Ovary (tissue), 3 donors: Measurements from ENCODE around the gene MYBPC2.

Source experiments
- EP300 ChIP-seq: sonication (generic); formaldehyde crosslinking; IDR thresholded peaks from one replicate; pipeline ENCODE4 v1.6.1; 2017; ENCODE audit warnings: antibody characterized with exemption
- POLR2A ChIP-seq: fragments of 450-650 bp; IDR thresholded peaks from one replicate; pipeline ENCODE4 v1.6.1; 2017; ENCODE audit warnings: antibody characterized with exemption, mild to moderate bottlenecking, moderate library complexity
- TF ChIP-seq, protein P1 (sequence below), 3 donors: fragments of 450-650 bp in 2 of 3; fragments of 200-600 bp in 1 of 3; IDR thresholded peaks; one replicate each; pipeline versions ENCODE4 v1.5.1 to v1.8.0; 2016 to 2022; ENCODE audit warnings: antibody characterized with exemption in 3 of 3, mild to moderate bottlenecking in 1 of 3
- donor health status: DM: no; HTN: no; CAD: no.

DNA sequence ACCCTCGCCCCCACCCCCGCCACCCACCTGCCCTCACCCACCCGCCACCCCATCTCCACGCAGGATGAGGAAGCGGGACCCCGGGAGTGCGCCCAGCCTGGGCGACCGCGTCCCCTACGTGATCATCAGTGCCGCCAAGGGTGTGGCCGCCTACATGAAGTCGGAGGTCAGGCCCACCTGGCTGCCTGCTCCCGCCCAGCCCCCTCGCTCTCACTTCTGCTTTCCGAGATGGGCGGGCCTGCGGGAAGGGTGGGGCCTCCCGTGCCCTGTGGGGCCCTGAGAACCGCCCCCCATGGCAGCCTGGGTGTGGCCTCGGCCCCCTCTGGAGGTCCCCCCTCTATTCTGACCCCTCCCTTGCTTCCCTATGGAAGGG, 17.0 kb upstream of the MYBPC2 start:
- TF ChIP-seq, protein P1, sequence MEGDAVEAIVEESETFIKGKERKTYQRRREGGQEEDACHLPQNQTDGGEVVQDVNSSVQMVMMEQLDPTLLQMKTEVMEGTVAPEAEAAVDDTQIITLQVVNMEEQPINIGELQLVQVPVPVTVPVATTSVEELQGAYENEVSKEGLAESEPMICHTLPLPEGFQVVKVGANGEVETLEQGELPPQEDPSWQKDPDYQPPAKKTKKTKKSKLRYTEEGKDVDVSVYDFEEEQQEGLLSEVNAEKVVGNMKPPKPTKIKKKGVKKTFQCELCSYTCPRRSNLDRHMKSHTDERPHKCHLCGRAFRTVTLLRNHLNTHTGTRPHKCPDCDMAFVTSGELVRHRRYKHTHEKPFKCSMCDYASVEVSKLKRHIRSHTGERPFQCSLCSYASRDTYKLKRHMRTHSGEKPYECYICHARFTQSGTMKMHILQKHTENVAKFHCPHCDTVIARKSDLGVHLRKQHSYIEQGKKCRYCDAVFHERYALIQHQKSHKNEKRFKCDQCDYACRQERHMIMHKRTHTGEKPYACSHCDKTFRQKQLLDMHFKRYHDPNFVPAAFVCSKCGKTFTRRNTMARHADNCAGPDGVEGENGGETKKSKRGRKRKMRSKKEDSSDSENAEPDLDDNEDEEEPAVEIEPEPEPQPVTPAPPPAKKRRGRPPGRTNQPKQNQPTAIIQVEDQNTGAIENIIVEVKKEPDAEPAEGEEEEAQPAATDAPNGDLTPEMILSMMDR (IDR thresholded peaks at IDR 0.05) = no peak
- TF ChIP-seq POLR2A = no peak
- no peak for TF ChIP-seq EP300
